Stimulated activated CD8-positive, alpha-beta memory T cell treated with anti-CD3 and anti-CD28 coated beads, Interleukin-7, amount 100 ng/mL, for 48 hours (primary cell): ENCODE results near the gene SLC43A3.
"Not testable (repeated sequence)": the region's sequence is repeated elsewhere in the genome, so short reads cannot be mapped to it uniquely, and the experiment has no call there.

Source experiments
- DNase-seq, 2 donors: peaks; one replicate each; pipeline ENCODE4 v3.0.0-alpha.2; 2020; ENCODE audit warnings: low read depth in 1 of 2; ENCODE audit errors: extremely low read depth in 1 of 2

SLC43A3 gene

DNA sequence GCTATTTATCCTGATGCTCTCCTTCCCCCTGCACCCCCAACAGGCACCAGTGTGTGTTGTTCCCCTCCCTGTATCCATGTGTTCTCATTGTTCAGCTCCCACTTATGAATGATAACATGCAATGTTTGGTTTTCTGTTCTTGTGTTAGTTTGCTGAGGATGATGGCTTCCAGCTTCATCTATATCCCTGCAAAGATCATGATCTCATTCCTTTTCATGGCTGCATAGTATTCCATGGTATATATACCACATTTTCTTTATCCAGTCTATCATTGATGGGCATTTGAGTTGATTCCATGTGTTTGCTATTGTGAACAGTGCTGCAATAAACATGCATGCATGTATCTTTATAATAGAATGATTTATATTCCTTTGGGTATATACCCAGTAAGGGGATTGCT is 65.5 kb downstream of the SLC43A3 start:
- not testable (repeated sequence) for DNase-seq

GRCh38 chr11:57360991-57361390 is 65.9 kb downstream of the SLC43A3 start:
- no peak for DNase-seq

GRCh38 chr11:57359896-57360690 is 66.8 kb downstream of the SLC43A3 start:
- DNase-seq: no peak

- no peak for DNase-seq
Measured at GRCh38 chr11:57359396-57359795, 67.5 kb downstream of the SLC43A3 start.

GRCh38 chr11:57358991-57359390 is 67.9 kb downstream of the SLC43A3 start:
- DNase-seq: no peak

DNA sequence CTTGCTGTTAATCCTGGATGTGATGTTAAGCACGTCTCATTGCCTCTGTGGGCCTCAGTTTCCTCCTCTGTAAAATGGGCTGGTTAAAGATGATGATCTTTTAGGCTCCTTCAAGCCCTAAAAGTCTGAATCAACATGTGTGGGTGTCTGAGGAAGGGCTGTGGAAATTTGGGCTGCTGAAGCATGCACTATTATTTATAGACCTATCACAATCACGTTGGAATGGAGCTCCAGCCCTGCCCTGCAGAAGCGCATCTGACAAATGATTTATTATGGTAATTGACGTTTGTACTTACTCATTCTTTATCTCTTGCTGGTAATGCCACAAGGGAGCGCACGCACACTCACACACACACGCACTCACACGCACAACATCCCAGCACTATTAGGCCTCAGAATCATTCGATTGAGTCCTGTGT is 68.4 kb downstream of the SLC43A3 start:
- no peak for DNase-seq

DNA sequence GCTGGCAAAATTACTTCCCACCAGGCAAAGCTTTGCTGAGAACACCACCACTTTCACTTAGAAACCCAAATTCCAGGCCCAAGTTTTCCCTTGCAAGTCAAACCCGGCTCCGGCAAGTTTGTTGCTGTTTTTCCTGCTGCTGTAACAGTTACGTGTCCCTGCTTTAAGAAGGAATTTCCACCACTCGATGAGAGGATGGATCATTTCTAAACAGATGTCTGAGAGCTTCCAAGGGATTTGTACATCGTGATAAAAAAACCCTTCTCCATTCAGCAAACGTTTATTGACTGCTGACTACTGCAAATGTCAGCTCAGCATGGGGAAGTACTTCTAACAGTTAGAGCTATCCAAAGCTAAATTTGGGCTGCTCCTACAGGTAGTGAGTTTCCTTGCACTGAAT is 69.1 kb downstream of the SLC43A3 start:
- no peak for DNase-seq

- DNase-seq: no peak
Measured at GRCh38 chr11:57357310-57357709, 69.6 kb downstream of the SLC43A3 start.
